Fibroblast of lung (primary cell): ENCODE data around the gene SACS.

ENCODE experiments used
- CTCF ChIP-seq, 2 donors: IDR thresholded peaks in 1 of 2; conservative IDR thresholded peaks in 1 of 2; 1 replicate in 1 of 2; 2 replicates in 1 of 2; pipeline ENCODE4 v1.5.1; 2011 to 2012; ENCODE audit warnings: low read length in 2 of 2, control low read depth in 1 of 2, inconsistent platforms in 1 of 2, low read depth in 1 of 2, mild to moderate bottlenecking in 1 of 2
- EZH2 ChIP-seq: IDR thresholded peaks from 2 replicates; pipeline ENCODE4 v1.5.1; 2012; ENCODE audit warnings: low read length, control low read depth, mild to moderate bottlenecking; ENCODE audit errors: missing control alignments

GRCh38 chr13:23288564-23288963, 144.9 kb downstream of the SACS start:
- no peak for TF ChIP-seq CTCF (conservative IDR thresholded peaks at IDR 0.05 in 1 of 2, IDR thresholded peaks at IDR 0.05 in 1 of 2; ENCODE audit: low read depth in 1 of 2, low read length in 2 of 2)
- TF ChIP-seq EZH2 = no peak
